Dedifferentiated amniotic fluid mesenchymal stem cell (primary cell): ENCODE data around the gene FAM177B.

ENCODE experiments used
- DNase-seq: peaks from one replicate; pipeline ENCODE4 v3.0.0-alpha.2; 2016; ENCODE audit errors: extremely low spot score

The FAM177B gene

DNA sequence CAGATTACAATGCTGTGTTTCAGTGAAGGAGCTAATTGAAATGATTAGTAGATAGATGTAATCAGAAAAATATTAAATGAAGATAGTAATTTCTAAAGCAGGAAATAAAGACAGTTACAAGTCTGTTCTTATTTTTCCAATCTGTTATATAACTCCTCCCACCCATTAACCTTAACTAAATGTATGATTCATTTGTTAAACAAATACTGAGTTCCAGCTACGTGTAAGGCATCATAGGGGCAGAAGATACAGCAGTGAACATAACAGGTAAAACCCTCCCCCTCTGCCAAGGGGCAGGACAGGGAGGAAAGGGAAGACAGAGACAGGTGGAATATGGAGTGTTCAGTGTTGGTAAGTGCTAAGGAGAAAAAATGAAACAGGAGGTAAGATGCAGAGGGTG, at the start of gene FAM177B:
FAM177B (plus strand) TSS at position 231 of the 400 bp plus-strand sequence. CDS start 9,344 bp downstream, outside the sequence.
- no peak for DNase-seq

DNA sequence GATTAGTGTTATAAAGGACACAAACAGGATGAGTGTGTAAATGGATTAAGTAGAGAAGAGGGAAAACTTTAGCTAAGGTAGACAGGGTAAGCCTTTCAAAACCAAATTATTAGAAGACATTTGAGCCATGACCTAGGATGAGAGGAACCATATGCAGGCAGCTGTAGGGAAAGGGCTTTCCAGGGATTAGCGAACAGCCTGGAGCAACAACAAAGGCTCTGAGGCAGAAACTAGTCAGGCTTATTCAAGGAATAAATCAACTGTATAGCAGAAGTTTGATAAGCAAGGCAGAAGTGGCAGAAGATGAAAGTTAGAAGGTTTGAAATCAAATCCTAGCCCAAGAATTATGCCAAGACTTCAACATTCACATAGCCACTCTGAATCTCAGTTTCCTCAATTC, 46.0 kb upstream of the FAM177B start:
- DNase-seq: no peak

DNA sequence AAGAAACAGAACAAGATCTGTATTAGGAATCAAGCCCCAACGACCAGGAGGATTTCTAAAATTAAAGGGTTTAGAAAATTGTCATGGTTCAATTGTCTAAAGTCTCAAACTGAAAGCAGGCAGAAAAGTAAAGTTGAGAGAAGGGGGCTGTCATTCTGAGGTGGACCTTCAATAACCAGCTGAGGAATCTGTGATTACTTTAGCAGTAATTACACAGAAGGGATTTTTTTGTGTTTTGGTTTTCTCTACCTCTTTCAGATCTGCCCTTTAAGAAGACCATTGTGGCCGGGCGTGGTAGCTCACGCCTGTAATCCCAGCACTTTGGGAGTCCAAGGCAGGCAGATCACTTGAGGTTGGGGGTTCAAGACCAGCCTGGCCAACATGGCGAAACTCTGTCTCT, 42.1 kb upstream of the FAM177B start:
- no peak for DNase-seq

DNA sequence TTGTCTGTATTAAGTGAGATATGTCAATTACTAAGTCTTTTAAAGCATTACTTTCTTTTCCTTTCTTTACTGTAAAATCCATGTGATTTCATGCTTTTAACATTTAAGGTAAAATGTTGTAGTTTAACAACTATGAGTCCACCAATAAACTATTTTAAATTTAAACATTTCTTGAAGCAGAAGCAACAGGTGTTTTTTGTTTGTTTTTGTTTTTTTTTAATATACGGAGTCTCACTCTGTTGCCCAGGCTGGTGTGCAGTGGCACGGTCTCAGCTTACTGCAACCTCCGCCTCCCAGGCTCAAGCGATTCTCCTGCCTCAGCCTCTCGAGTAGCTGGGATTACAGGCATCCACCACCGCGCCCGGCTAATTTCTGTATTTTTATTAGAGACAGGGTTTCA, 40.3 kb upstream of the FAM177B start:
- DNase-seq: no peak

DNA sequence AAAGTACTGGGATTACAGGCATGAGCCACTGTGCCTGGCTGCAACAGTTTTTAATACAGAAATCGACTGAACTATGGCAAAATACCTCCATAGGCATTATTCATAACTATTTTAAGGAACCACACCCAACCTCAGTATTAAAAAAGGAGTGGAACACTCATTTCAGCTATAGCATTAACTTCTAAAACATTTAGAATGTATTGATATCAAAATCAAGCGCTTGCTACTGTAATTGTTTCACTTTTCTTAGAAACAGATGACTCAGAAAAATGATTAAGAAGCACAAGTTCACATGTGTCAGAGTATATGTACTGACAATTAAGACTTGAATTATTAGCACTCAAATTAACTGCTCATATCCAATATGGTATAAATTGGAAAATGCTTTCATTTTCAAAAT, 39.8 kb upstream of the FAM177B start:
- DNase-seq: no peak

DNA sequence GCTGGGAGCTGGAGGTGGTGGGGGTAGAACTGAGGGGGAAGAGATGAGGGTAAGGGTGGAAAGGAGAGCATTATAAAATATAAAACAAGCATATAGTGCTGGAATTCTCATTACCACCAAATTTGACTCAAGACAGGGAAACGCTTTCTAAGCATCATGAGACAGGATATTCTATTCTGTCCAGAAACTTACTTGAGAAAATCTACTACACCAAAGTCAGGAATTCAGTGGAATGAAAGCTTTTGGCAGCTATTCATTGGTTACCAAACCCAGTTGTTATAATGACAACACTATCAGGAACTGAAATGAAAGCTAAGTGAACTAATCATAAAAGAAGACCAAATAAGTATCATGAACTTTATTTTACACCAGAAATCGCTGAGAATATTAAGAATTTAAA, 39.2 kb upstream of the FAM177B start:
- DNase-seq: no peak

DNA sequence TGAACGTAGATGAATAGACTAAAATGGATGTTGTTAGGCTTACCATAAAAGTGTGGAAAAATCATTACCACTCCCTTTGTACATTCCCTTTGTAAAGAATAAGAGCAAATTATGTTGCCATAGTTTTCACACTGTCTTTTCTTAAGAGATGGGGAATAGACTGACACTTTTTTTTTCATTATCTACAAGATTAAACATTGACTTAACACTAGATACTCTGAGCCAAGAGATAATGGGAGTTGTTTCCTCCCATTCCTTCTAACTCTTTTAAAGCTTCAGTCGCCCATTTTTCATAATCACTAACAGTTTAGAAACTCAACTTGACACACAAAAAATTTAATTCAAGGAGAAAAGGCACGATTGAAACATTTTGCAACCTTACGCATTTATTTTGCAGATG, 34.8 kb upstream of the FAM177B start:
- no peak for DNase-seq

DNA sequence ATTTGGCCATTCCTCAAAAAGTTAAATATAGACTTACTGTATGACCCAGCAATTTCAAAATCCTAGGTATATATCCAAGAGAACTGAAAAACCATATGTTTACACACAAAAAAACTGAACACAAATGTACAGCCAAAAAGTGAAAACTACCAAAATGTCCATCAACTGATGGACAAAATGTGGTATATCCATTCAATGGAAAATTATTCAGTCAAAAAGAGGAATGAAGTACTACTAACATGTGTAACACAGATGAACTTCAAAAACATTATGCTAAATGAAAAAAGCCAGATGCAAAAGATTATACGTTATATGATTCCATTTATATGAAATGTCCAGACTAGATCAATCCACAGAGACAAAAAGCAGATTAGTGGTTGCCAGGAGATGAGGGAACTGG, 32.7 kb upstream of the FAM177B start:
- DNase-seq: no peak

DNA sequence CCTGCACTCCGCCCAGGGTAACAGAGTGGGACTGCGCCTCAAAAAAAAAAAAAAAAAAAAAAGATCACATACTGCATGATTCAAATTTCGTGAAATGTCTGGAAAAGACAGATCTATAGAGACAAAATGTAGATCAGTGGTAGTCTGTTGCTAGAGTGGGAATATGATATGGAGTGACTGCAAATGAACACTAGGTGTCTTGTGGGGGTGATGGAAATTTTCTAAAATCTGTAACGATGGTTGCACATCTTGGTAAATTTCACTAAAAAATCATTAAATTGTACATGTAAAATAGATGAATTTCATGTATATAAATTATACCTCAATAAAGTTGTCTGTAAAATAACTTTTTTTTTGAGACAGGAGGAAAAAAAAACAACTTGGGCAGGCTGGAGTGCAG, 30.2 kb upstream of the FAM177B start:
- DNase-seq: no peak

DNA sequence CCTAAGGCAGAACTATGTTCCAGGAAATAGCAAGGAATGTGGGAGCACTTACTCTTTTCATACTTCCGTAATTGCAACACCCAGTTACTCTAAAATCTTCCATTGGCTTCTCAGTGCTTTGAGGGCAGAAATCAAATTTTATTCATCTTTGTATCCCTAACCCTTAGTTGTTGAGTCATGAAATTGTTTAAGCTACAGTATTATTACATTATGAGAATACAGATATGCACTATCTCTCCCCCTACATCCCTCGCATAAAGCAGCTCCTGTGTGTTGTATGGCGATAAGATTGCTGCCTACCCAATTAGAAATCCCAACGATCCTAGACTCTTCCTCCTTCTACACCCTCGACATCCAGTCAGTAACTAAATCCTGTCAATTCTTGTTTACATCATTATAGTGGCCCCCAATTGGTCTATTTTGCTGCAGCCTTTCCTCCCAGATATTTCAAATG, 27.3 kb upstream of the FAM177B start:
- DNase-seq: no peak

DNA sequence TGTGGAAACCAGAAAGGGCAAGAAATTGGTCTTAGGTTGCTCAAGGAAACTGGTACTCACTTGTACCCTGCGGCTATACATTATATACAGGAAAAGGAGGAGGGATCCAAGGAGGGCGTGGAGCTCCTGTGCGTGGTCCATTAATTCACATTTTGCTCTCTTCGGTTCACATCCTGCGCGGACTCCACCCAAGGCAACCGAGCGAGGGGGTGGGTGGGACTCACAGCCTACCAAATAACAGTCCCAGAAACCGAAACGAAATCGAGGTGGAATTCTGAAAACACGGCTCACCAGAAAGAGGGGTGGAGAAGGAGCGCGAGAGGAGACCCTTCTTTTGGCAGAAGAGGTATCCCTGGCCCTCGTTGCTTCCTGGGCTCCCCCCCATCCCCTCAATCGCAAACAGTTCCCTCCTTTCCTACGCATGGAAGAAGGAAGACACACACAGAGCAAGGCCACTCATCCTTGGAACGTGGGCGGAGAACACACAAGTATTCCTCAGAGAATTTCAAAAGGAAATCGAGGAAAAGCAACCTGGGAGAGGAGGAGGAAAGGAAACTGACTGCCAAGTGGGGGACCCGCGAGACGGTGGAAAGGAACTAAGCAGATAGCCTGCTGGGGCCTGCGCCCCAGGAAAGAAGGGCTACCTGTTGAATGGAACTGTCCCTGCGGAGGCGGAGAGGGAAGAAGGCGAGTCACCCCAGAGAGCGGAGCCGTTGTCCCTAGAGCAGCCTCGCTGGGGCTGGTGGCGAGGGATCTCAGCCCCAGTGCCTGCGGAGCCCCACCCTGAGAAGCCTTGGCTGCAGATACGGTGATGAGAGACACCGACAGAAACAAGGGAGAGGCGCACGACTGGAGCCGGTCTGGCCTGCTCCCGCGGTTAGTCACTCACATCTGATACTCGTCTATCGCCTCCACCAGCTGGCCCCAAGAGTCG, 25.4 kb upstream of the FAM177B start:
- DNase-seq: peak; percentile 39

DNA sequence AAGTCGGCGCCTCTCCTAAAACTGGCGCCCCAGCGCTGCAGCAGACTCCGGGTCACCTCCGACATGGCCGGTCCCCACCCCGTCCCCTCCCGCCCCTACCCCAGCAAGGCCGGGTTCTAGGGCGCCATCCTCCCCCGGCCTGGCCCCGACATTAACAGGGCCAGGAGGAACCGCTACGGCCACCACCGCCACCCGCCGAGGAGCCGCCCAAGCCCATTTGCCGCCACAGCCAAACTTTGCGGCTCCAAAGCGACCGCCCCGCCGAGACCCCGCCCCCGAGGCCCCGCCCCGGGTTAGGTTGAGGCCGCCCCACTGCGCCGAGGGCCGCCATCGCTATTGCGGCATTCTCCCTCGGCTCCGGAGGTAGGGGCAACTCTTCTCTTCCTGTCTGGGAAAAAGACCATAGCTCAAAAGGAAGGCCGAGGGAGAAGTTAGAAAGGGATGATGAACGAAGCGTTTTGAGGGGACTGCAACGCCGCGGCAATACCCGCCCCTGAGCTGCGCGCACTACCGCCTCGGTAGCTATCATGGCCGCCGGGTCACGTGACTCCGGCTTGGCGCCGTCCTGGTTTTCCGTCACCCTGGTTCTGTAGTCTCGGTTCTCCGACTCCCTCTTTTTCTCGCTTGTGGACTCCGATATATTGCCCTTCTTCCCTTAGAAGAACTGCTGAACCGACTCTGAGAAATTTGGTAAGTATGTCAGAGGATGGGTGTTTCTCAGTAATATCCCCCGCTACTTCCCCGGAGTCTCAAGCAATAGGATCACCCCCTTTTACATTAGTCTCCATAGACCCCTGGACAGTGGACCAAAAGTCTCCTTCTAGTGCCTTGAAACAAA, 24.5 kb upstream of the FAM177B start, which contains the start of the genes AIDA and BROX:
AIDA (minus strand) TSS at position 239 of the 838 bp plus-strand sequence; CDS start at position 65, 174 bp downstream.
BROX (plus strand) TSS at position 312 of the 838 bp plus-strand sequence. CDS start 3,136 bp downstream, outside the sequence.
- DNase-seq: peak; percentile 75

DNA sequence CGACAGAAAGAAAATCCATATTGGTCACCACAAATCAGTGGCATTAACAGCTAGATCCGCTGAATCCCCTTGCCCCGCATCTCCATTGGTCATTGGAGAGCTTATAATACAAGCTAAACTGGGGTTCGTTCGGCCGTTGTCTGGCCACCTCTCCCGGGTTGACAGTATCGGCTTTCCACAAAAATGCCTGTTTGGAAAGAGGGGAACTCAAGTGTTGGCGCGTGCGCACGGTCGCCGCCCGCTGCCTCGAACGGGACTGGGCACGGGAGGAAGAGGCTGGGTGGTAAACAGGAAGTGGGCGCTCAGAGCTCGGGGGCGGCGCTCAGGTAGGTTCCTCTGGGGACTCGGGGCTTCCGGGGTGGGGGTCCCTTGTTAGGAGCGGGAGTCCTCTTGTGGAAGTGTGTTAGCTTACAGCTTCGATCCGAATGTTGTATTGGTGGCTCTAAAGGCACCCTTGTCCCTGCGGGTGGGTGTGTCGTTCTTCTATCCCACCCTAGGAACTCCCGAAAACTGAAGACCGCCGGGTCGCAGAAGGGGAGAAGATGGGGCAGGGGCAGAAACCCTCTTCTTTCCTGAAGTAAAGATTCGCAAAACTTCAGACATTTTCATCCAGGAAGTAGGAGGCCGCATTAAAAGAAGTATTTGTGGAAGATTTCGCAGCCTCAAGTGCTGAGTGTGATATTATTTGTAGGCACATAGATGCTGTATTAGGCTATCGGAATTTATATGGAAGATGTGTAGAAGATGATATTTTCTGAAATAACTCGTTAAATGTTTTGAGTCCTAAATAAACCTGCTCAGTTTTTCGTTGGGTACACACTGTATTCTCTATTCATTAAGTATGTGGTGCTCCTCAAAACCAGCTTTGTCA, 23.7 kb upstream of the FAM177B start:
- DNase-seq: peak; percentile 95

DNA sequence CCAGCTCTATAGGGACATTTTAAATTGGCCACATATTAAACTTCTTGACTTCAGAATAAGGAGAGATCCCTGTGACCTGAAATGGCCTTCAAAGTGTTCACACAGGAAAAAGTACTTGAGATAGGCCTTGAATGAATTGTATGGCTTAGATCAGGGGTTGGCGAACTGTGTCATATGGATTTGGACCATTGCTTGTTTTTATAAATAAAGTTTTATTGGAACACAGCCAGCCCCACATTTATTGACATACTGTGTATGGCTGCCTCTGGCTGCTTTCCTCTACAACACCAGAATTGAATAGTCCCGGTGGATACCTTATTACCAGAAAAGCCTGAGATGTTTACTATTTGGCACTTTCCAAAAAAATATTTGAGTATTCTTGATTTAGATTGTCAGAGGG, 20.6 kb upstream of the FAM177B start:
- DNase-seq: no peak

DNA sequence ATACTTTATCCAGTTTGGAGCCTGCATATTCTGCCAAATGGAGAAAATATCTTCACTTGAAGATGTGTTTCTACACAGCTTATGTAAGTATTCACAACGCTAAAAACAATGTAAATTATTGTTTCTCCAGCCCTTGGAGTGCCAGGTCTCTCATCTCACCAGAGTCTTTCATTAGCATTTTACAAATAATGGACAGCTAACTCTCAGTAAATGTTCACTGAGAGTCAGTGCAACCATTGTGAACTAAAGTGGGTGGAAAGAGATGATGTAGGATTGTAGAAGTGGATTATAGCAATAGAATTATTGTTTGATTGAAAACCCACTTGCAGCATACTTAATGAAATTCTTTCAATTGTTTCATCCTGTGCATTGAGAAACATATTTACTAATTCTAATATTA, 8.3 kb upstream of the FAM177B start:
- DNase-seq: no peak

DNA sequence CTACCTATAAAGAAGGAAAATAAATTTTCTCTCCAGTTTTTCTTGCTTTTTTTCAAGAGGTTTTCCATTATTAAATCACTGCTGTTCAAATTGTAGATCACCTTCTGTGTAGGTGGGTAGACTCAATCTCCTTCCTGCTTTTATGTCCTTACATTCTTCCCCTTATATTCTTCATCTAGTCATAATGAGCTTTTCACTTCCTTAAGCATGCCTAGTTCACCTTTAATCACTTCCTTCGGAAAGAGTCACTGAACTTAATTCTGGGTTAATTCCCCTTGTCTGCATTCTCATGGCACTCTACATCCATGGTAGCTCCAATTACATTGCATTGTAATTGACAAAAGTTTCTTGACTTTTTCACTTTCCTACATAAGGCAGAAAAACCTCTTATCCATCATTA, 6.1 kb upstream of the FAM177B start:
- DNase-seq: no peak

DNA sequence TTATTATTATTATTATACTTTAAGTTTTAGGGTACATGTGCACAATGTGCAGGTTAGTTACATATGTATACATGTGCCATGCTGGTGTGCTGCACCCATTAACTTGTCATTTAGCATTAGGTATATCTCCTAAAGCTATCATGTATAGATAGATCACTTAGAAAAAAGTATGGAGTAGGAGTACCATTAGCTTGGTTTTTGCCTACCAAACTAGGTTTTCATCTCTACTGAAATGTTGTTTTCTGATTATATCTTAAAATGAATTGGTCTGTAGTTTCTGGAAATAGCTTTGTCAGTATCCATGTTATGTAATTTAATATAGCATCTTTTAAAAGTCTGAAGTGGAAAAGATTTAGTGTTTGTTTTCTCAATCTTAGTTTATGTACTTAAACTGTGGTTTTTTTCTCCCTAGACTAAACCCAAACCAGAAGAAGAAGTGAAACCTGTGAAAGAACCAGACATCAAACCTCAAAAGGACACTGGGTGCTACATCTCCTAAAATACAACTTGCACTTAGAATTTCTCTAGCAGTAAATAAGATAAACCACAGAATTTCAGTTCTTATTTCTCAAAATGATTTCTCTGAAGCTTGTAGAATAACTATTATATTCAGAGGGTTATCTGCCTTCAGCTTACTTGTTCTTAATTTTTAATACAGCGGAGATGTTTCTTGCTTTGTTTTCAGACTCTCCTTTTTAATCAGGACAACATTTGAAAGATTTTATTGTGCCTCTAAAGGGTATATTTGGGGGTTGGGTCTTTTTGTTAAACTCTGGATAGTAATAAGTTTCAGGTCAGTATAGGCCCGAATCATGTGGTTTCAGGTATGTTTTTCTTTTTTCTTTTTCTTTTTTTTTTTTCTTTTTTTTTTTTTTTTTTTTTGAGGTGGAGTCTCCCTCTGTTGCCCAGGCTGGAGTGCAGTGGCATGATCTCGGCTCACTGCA, 4.5 kb upstream of the FAM177B start:
- DNase-seq: no peak

DNA sequence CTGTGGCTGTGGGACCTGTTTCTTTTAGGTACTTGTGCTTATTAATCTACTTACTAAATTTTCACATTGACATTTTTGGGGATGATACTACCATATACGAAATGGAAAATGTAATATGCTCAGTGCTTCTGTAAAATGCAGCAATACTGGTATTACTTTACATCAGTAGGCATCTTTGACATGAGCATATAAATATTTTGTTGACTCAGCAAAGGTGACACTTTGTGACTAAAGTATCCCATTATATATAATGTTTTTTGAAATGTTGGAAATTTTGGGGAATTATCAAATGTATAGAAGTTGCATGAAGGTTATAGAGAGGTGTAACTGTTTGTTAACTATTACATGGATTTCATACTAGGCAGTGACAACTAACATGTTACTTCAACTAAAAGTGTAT, 2.3 kb upstream of the FAM177B start:
- no peak for DNase-seq

DNA sequence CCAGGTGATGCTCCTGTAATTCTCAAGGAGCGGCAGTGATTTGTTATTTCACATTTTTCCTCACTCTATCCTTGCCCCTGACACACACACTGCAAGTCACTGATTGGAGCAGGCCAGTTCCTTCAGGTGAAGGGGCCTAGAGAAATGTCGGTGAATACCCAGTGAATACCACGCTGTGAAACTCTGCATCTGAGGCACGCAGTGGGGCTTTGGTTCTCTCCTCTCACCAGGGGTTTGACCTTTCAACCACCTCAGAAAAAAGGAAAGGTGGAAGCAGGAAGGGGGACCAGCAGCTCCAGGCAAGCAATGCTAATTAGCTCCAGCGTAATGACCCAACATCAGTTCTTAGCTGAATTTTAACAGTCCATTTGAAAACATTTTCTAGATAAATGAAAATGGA, 532 bp upstream of the FAM177B start:
- DNase-seq: no peak

DNA sequence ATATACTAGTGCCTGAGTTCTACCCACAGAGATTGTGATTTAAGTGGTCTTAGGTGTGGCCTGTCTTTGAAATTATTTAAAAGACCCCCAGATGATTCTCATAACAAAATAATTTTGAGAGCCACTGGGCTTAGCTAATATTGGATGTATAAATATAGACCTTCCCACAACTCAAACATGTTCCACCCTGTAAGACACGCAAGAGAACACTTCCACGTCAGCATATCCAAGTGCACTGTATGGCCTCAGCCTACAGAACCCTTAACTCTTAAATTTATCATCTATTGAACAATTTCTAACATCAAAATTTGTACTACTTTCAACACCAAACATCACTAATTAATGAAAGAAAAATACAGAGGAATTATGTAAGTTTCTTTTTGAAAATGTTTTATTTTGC, 2.5 kb downstream of the FAM177B start:
- DNase-seq: no peak
